WERI-Rb-1 (cell line): ENCODE results near the gene CELSR1.
A peak's percentile ranks its signal among the peaks of the same experiment; 100 is the strongest.

Experiments
- DNase-seq: peaks from one replicate; pipeline ENCODE4 v3.0.0-alpha.2; 2020
- H3K27ac ChIP-seq: fragments of 250-450 bp; sonication (Bioruptor Pico); 2 replicates; pipeline ENCODE4 v1.5.1; 2020; ENCODE audit warnings: mild to moderate bottlenecking, moderate library complexity
- H3K27me3 ChIP-seq: fragments of 250-450 bp; sonication (Bioruptor Pico); 2 replicates; pipeline ENCODE4 v1.5.1; 2021; ENCODE audit warnings: mild to moderate bottlenecking, low read depth, moderate library complexity; ENCODE audit not compliant: insufficient read depth, severe bottlenecking
- H3K36me3 ChIP-seq: fragments of 250-450 bp; sonication (Bioruptor Pico); 2 replicates; pipeline ENCODE4 v1.5.1; 2020; ENCODE audit warnings: mild to moderate bottlenecking, moderate library complexity
- H3K4me3 ChIP-seq: 2 replicates; pipeline ENCODE4 v1.5.1; 2011; ENCODE audit warnings: low read depth, mild to moderate bottlenecking, control low read depth, low read length
- H3K9me3 ChIP-seq: fragments of 250-450 bp; sonication (Bioruptor Pico); 2 replicates; pipeline ENCODE4 v1.5.1; 2021; ENCODE audit warnings: mild to moderate bottlenecking, moderate library complexity; ENCODE audit not compliant: severe bottlenecking
- TF ChIP-seq, protein P1 (sequence below): IDR thresholded peaks from 2 replicates; pipeline ENCODE4 v1.5.1; 2011; ENCODE audit warnings: low read depth, mild to moderate bottlenecking, control low read depth, inconsistent platforms, low read length

The CELSR1 gene

DNA sequence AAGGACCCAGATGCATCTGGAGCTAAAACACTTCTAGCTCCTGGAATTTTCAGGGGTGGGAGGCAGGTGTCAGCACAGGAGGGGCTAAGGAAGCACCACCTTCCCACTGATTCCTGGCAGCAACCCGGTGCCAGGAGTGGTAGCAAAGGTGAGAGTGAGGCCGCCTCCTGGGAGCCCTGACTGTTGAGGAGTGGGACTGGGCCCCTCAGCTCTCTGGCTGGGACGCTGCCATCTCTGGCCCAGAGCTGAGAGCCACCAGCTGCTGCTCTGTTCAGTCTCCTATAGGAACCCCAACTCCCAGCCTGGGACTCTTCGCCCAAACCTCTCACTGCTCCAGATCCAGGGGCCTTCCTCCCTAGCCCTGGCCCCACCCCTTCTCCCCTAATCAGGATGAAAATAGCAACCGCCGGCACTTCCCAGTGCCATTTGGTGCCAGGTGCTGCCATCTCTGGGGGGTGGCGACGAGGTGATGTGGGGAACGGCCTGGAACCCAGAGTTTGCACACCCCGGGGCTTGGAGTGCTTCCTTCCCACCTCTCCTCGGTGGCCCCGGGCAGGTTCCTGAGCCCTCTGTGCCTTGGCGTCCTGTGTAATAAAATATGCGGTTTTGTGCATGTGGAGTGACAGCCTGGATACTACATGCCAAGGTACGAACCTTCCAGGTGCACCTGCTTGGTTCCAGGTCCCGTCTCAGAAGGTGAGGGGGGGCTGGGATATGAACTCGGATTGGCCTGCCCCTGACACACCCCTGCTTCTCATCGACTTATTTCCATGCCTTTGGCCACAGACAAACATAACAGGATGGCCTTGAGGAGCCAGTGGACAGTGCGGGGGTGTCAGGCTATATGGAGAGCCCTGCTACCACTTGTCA, 35.7 kb upstream of the CELSR1 start:
- TF ChIP-seq, protein P1, sequence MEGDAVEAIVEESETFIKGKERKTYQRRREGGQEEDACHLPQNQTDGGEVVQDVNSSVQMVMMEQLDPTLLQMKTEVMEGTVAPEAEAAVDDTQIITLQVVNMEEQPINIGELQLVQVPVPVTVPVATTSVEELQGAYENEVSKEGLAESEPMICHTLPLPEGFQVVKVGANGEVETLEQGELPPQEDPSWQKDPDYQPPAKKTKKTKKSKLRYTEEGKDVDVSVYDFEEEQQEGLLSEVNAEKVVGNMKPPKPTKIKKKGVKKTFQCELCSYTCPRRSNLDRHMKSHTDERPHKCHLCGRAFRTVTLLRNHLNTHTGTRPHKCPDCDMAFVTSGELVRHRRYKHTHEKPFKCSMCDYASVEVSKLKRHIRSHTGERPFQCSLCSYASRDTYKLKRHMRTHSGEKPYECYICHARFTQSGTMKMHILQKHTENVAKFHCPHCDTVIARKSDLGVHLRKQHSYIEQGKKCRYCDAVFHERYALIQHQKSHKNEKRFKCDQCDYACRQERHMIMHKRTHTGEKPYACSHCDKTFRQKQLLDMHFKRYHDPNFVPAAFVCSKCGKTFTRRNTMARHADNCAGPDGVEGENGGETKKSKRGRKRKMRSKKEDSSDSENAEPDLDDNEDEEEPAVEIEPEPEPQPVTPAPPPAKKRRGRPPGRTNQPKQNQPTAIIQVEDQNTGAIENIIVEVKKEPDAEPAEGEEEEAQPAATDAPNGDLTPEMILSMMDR = no peak

DNA sequence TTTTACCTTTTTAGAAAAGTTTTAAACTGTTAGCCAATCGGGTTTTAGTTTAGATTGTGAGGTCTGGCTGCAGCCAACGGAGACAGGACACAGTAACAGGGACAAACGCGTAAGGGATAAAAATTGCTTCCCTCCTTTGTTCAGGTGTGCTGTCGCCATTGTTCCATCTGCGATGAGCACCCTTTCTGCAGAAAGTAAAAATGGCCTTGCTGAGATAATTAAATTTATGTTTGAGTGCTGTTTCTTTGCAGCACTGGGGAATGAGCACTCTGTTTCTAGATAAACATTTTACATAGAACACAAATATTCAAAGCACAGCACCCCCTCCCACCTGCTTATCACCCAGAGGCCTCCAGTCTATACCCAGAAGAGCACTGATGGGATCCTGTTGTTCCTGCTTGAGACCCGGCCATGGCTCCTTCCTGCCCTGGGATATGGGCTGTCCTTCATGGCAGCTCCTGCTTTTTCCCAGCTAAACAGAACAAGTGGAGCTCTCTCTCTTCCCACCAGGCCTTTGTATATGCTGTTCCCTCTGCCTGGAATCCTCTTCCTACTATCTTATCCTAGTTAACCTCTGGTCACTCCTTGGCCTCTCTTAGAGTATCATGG, 34.3 kb upstream of the CELSR1 start:
- peaks cover 5% of the 10 kb centered on the region for H3K9me3 ChIP-seq
- no peak for DNase-seq
- H3K27ac ChIP-seq = no peak overlapping the region
- TF ChIP-seq, protein P1 = no peak
- no peaks in the 10 kb centered on the region for H3K36me3 ChIP-seq
- no peaks in the 10 kb centered on the region for H3K27me3 ChIP-seq
- H3K4me3 ChIP-seq = no peak overlapping the region

More for the DNA sequence above, 35.7 kb upstream of the CELSR1 start:
- Histone ChIP-seq H3K9me3 (peaks cover 5% of the 10 kb centered on the region), H3K27ac (no peak overlapping the region), H3K27me3 (no peaks in the 10 kb centered on the region), H3K4me3 (no peak overlapping the region), H3K36me3 (no peaks in the 10 kb centered on the region)
- no peak for DNase-seq

DNA sequence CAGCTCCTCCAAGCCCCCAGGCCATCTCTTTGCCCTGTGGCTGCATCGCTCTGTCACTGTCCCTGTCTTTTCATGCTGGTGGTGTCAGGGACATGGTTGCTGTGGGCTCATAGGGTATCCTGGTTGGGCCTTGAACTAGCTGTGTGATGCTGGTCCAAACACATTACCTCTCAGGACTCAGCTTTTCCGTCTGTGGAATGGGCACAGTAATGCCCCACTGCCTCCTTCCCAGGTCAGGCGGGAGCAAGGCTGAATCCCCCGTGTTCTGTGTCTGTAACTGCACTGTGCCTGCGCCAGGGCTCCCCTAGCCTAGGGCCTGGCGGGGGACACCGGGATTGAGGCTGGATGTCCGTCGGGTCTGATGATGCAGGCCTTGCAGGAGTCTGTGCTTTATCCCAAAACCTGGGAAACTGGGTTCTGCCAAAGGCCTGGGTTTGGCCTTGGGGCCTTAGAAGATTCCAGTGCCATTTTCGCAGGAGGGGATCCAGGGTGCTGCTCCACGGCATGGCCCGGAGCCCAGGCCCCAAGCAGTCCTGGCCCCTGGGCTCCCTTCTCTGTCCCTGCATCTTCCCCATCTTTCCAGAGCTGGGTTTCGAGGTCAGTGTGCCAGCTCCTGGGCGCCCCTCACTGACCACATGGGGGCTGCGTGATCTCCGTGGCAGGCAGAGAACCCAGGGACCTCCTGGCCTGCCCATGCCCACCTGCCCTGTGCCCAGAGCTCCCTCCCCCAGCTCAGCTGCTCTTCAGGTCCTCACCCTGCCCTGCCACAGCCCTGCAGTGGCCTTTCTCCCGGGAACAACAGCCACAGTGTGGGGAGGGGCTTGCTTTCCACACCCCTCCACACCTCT, 32.7 kb upstream of the CELSR1 start:
- no peaks in the 10 kb centered on the region for H3K27me3 ChIP-seq
- TF ChIP-seq, protein P1 = 0 out of 2 replicates have a peak, but pooled peaks have one; percentile 9

DNA sequence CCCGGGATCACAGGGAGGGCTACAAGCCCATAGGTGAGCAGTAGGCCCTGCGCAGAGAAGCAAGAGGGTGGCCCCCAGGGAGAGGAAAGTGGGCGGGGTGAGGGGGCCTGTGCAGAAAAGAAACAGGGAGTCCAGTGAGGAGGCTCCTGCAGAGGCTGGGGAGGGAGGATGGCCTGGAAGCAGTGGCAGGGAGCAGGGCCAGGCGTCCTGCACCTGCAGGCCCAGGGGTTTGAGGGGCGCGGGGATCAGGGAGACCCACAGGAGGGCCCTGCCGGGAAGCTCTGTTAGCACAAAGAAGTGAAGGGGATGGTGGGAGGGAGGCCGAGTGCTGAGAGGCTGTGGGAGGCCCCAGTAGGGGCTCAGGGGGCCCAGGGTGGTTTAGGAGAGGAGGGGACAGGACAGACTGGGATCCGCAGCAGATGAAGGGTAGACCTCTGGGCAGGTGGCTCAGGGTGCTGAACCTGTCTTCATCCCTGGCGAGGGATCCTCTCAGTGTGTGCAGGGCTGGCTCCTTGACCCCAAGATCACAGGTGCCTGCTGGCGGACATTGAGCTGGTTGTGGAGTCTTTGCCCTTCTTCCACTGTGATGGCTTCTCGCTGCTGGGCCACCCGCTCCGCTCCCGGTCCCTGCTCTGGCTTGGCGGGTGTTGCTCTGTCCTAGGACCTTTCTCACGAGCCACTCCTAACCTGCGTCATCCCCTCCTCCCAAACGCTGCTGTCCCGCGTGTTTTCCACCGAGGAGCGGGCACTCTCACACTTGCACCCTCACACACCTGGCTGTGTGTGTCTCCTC, 31.8 kb upstream of the CELSR1 start:
- Histone ChIP-seq H3K36me3 (no peaks in the 10 kb centered on the region), H3K27me3 (no peaks in the 10 kb centered on the region), H3K9me3 (peaks cover 5% of the 10 kb centered on the region), H3K4me3 (no peak overlapping the region), H3K27ac (no peak overlapping the region)
- no peak for DNase-seq
- TF ChIP-seq, protein P1 = no peak

More for the DNA sequence above, 32.7 kb upstream of the CELSR1 start:
- Histone ChIP-seq H3K27ac (peak overlapping the region; percentile 53; the same call in 1 of the 2 replicates), H3K36me3 (no peaks in the 10 kb centered on the region), H3K4me3 (no peak overlapping the region), H3K9me3 (peaks cover 5% of the 10 kb centered on the region)
- no peak for DNase-seq
